ENCODE data around the gene CHST7. TPM values are rescaled to one million over a fixed set of nuclear protein-coding genes. Genes with fewer than 3 reads are reported as not detected.

CHST7 gene
- total and polyA plus RNA-seq, 4 donors: 6.6 to 11.1 (median 9.4) TPM

DNA sequence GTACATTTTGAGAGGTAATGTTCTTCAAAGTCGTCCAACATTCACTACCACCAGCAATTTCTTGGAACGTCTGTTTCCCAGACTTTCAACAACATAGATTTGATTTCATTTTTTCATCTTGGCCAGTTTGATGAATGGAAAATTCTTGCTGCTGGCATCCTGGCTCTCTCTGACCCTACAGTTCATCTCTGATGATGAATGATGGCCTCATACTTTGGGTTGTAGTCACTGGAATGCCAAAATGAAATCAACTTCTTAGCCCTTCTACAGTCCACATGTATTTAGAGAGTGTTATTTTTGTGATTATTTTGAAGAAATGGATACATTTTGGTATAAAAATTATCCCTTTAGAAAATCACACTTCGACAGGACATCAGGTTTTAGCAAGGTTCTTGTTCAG lies 8.8 kb downstream of the CHST7 start:
- Histone ChIP-seq H3K27ac (ENCODE audit: low read depth, low read length) (no peak overlapping the region), H3K27me3 (ENCODE audit: control insufficient read depth, insufficient read depth, low read length) (no peaks in the 10 kb centered on the region)
- WGBS (ENCODE audit: insufficient coverage): no CpG with 5 or more reads among the region's 3 CpGs

GRCh38 chrX:46582966-46583365 lies 9.4 kb downstream of the CHST7 start:
- peak in 2 of 6 donors; percentile 53 to 57 for DNase-seq (ENCODE audit: low read depth in 4 of 6, low spot score in 6 of 6)
- 33% methylated on average over 1 of the region's 1 CpG for WGBS (ENCODE audit: insufficient coverage)
- Histone ChIP-seq H3K4me3 (ENCODE audit: low read depth, low read length) (no peak overlapping the region), H3K36me3 (ENCODE audit: control insufficient read depth, insufficient read depth, low read length) (no peaks in the 10 kb centered on the region), H3K4me1 (ENCODE audit: control insufficient read depth, insufficient read depth, low read length) (peaks cover 4% of the 10 kb centered on the region), H3K9me3 (ENCODE audit: control insufficient read depth, insufficient read depth, low read length) (no peaks in the 10 kb centered on the region), H3K27me3 (ENCODE audit: control insufficient read depth, insufficient read depth, low read length) (peaks cover 2% of the 10 kb centered on the region), H3K27ac (ENCODE audit: low read depth, low read length) (peak overlapping the region; percentile 29)

More for the DNA sequence above, 8.8 kb downstream of the CHST7 start:
- H3K36me3 ChIP-seq (ENCODE audit: control insufficient read depth, insufficient read depth, low read length): no peaks in the 10 kb centered on the region
- no peaks in the 10 kb centered on the region for H3K9me3 ChIP-seq (ENCODE audit: control insufficient read depth, insufficient read depth, low read length)
- peaks cover 4% of the 10 kb centered on the region for H3K4me1 ChIP-seq (ENCODE audit: control insufficient read depth, insufficient read depth, low read length)
- DNase-seq (ENCODE audit: low read depth in 4 of 6, low spot score in 6 of 6): no peak
- no peak overlapping the region for H3K4me3 ChIP-seq (ENCODE audit: low read depth, low read length)

GRCh38 chrX:46584736-46585135 lies 11.2 kb downstream of the CHST7 start:
- Histone ChIP-seq H3K36me3 (ENCODE audit: control insufficient read depth, insufficient read depth, low read length) (no peaks in the 10 kb centered on the region), H3K27me3 (ENCODE audit: control insufficient read depth, insufficient read depth, low read length) (peaks cover 2% of the 10 kb centered on the region), H3K27ac (ENCODE audit: low read depth, low read length) (no peak overlapping the region), H3K4me3 (ENCODE audit: low read depth, low read length) (no peak overlapping the region), H3K4me1 (ENCODE audit: control insufficient read depth, insufficient read depth, low read length) (peaks cover 4% of the 10 kb centered on the region), H3K9me3 (ENCODE audit: control insufficient read depth, insufficient read depth, low read length) (no peaks in the 10 kb centered on the region)
- 50% methylated on average over 1 of the region's 2 CpGs for WGBS (ENCODE audit: insufficient coverage)
- peak in 1 of 6 donors; percentile 33 for DNase-seq (ENCODE audit: low read depth in 4 of 6, low spot score in 6 of 6)

GRCh38 chrX:46587158-46587557 lies 13.6 kb downstream of the CHST7 start:
- Histone ChIP-seq H3K27me3 (ENCODE audit: control insufficient read depth, insufficient read depth, low read length) (peaks cover 2% of the 10 kb centered on the region), H3K27ac (ENCODE audit: low read depth, low read length) (no peak overlapping the region), H3K4me1 (ENCODE audit: control insufficient read depth, insufficient read depth, low read length) (peaks cover 4% of the 10 kb centered on the region), H3K9me3 (ENCODE audit: control insufficient read depth, insufficient read depth, low read length) (no peaks in the 10 kb centered on the region), H3K36me3 (ENCODE audit: control insufficient read depth, insufficient read depth, low read length) (no peaks in the 10 kb centered on the region), H3K4me3 (ENCODE audit: low read depth, low read length) (no peak overlapping the region)
- DNase-seq (ENCODE audit: low read depth in 4 of 6, low spot score in 6 of 6): no peak
- WGBS (ENCODE audit: insufficient coverage): no CpG with 5 or more reads among the region's 5 CpGs

- no peaks in the 10 kb centered on the region for H3K9me3 ChIP-seq (ENCODE audit: control insufficient read depth, insufficient read depth, low read length)
- H3K27me3 ChIP-seq (ENCODE audit: control insufficient read depth, insufficient read depth, low read length): peaks cover 2% of the 10 kb centered on the region
- DNase-seq (ENCODE audit: low read depth in 4 of 6, low spot score in 6 of 6): peak in 1 of 6 donors; percentile 40
- H3K4me3 ChIP-seq (ENCODE audit: low read depth, low read length): no peak overlapping the region
- H3K27ac ChIP-seq (ENCODE audit: low read depth, low read length): no peak overlapping the region
- peaks cover 4% of the 10 kb centered on the region for H3K4me1 ChIP-seq (ENCODE audit: control insufficient read depth, insufficient read depth, low read length)
- H3K36me3 ChIP-seq (ENCODE audit: control insufficient read depth, insufficient read depth, low read length): no peaks in the 10 kb centered on the region
- 49% methylated on average over 3 of the region's 5 CpGs for WGBS (ENCODE audit: insufficient coverage)
Measured at GRCh38 chrX:46587753-46588171, 14.2 kb downstream of the CHST7 start.

GRCh38 chrX:46588263-46588662 lies 14.7 kb downstream of the CHST7 start:
- no peak overlapping the region for H3K4me3 ChIP-seq (ENCODE audit: low read depth, low read length)
- peaks cover 3% of the 10 kb centered on the region for H3K4me1 ChIP-seq (ENCODE audit: control insufficient read depth, insufficient read depth, low read length)
- no peaks in the 10 kb centered on the region for H3K9me3 ChIP-seq (ENCODE audit: control insufficient read depth, insufficient read depth, low read length)
- peaks cover 2% of the 10 kb centered on the region for H3K27me3 ChIP-seq (ENCODE audit: control insufficient read depth, insufficient read depth, low read length)
- no peaks in the 10 kb centered on the region for H3K36me3 ChIP-seq (ENCODE audit: control insufficient read depth, insufficient read depth, low read length)
- H3K27ac ChIP-seq (ENCODE audit: low read depth, low read length): no peak overlapping the region
- 73% methylated on average over 3 of the region's 4 CpGs for WGBS (ENCODE audit: insufficient coverage)
- peak in 1 of 6 donors; percentile 35 for DNase-seq (ENCODE audit: low read depth in 4 of 6, low spot score in 6 of 6)

DNA sequence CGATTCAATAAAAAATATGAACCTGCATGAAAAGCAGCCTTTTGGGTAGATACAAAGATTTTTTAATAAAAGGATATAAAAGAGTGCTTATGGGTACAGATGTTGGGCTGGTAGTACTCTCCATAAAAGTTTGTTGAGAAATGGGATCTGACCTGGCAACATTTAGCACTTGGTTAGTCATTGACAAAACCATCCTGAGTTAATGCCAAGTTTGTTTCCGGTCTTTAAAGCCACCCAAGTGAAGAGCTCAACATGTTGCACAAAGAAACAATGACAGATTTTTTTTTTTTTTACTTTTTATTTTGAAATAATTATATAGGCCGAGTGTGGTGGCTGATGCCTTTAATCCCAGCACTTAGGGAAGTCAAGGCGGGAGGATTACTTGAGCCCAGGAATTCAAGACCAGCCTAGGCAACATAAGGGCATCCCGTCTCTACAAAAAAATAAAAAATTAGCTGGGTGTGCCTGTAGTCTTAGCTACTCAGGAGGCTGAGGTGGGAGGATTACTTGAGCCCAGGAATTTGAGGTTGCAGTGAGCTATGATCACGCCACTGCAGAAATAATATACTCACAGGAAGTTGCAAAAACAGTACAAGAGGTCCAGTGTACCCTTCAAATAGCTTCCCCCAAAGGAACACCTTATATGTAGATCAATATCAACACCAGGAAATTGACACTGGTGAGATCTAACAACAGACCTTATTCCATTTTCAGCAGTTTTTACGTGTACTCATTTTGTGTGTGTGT lies 16.6 kb downstream of the CHST7 start:
- no peaks in the 10 kb centered on the region for H3K4me1 ChIP-seq (ENCODE audit: control insufficient read depth, insufficient read depth, low read length)
- H3K36me3 ChIP-seq (ENCODE audit: control insufficient read depth, insufficient read depth, low read length): no peaks in the 10 kb centered on the region
- H3K4me3 ChIP-seq (ENCODE audit: low read depth, low read length): no peak overlapping the region
- no CpG with 5 or more reads among the region's 7 CpGs for WGBS (ENCODE audit: insufficient coverage)
- H3K9me3 ChIP-seq (ENCODE audit: control insufficient read depth, insufficient read depth, low read length): no peaks in the 10 kb centered on the region
- peaks cover 2% of the 10 kb centered on the region for H3K27me3 ChIP-seq (ENCODE audit: control insufficient read depth, insufficient read depth, low read length)
- DNase-seq (ENCODE audit: low read depth in 4 of 6, low spot score in 6 of 6): no peak
- H3K27ac ChIP-seq (ENCODE audit: low read depth, low read length): no peak overlapping the region

- no CpG with 5 or more reads among the region's 1 CpG for WGBS (ENCODE audit: insufficient coverage)
Measured at GRCh38 chrX:46595084-46595483, 21.5 kb downstream of the CHST7 start.

GRCh38 chrX:46597208-46597607 lies 23.6 kb downstream of the CHST7 start:
- Histone ChIP-seq H3K27me3 (ENCODE audit: control insufficient read depth, insufficient read depth, low read length) (peaks cover 5% of the 10 kb centered on the region), H3K36me3 (ENCODE audit: control insufficient read depth, insufficient read depth, low read length) (no peaks in the 10 kb centered on the region), H3K4me3 (ENCODE audit: low read depth, low read length) (no peak overlapping the region), H3K27ac (ENCODE audit: low read depth, low read length) (no peak overlapping the region), H3K4me1 (ENCODE audit: control insufficient read depth, insufficient read depth, low read length) (peaks cover 6% of the 10 kb centered on the region), H3K9me3 (ENCODE audit: control insufficient read depth, insufficient read depth, low read length) (no peaks in the 10 kb centered on the region)
- no peak for DNase-seq (ENCODE audit: low read depth in 4 of 6, low spot score in 6 of 6)
- WGBS (ENCODE audit: insufficient coverage): no CpG with 5 or more reads among the region's 8 CpGs

More at GRCh38 chrX:46595084-46595483, 21.5 kb downstream of the CHST7 start:
- Histone ChIP-seq H3K4me1 (ENCODE audit: control insufficient read depth, insufficient read depth, low read length) (peaks cover 6% of the 10 kb centered on the region), H3K27ac (ENCODE audit: low read depth, low read length) (no peak overlapping the region), H3K27me3 (ENCODE audit: control insufficient read depth, insufficient read depth, low read length) (peaks cover 5% of the 10 kb centered on the region), H3K4me3 (ENCODE audit: low read depth, low read length) (no peak overlapping the region), H3K9me3 (ENCODE audit: control insufficient read depth, insufficient read depth, low read length) (no peaks in the 10 kb centered on the region), H3K36me3 (ENCODE audit: control insufficient read depth, insufficient read depth, low read length) (no peaks in the 10 kb centered on the region)
- no peak for DNase-seq (ENCODE audit: low read depth in 4 of 6, low spot score in 6 of 6)

- DNase-seq (ENCODE audit: low read depth in 4 of 6, low spot score in 6 of 6): peak in 1 of 6 donors; percentile 7
- Histone ChIP-seq H3K4me3 (ENCODE audit: low read depth, low read length) (no peak overlapping the region), H3K4me1 (ENCODE audit: control insufficient read depth, insufficient read depth, low read length) (peaks cover 6% of the 10 kb centered on the region), H3K9me3 (ENCODE audit: control insufficient read depth, insufficient read depth, low read length) (no peaks in the 10 kb centered on the region), H3K27me3 (ENCODE audit: control insufficient read depth, insufficient read depth, low read length) (peaks cover 5% of the 10 kb centered on the region), H3K36me3 (ENCODE audit: control insufficient read depth, insufficient read depth, low read length) (no peaks in the 10 kb centered on the region), H3K27ac (ENCODE audit: low read depth, low read length) (no peak overlapping the region)
- 62% methylated on average over 5 of the region's 6 CpGs for WGBS (ENCODE audit: insufficient coverage)
Measured at GRCh38 chrX:46597771-46598170, 24.2 kb downstream of the CHST7 start.
